Right ventricle myocardium inferior (tissue), 1 donor: ENCODE measurements around the gene SERPIND1. TPM values are rescaled to one million over a fixed set of nuclear protein-coding genes. Genes with fewer than 3 reads are reported as not detected.
"Not testable (repeated sequence)": the region's sequence is repeated elsewhere in the genome, so short reads cannot be mapped to it uniquely, and the experiment has no call there.

Source experiments
- ATAC-seq: fragments of 200-7000 bp; cut with Tn5 transposase; one replicate; pipeline ENCODE4 v1.9.1; 2020; ENCODE audit warnings: mild to moderate bottlenecking, moderate library complexity
- DNase-seq: peaks from one replicate; pipeline ENCODE4 v3.0.0; 2021; ENCODE audit errors: missing footprints
- intact Hi-C: fragments of 100-400 bp; cut with DNase I; formaldehyde crosslinking; loops from one replicate; pipeline ENCODE4 v1.11.0; 2022
- total RNA-seq: library from RNA; stranded (reverse); fragmentation: NEBNext Ultra II Directional; extraction: Animal tissue kit (Norgen Biotek cat#: 25700); gene quantifications from one replicate; pipeline ENCODE4 v1.2.1, GENCODE V29; 2021
- donor health status: DM: no; HTN: yes; CAD: no; lungs with severe emphysema.

Gene SERPIND1
- total RNA-seq, 1 donor from 2014 or later: not detected

DNA sequence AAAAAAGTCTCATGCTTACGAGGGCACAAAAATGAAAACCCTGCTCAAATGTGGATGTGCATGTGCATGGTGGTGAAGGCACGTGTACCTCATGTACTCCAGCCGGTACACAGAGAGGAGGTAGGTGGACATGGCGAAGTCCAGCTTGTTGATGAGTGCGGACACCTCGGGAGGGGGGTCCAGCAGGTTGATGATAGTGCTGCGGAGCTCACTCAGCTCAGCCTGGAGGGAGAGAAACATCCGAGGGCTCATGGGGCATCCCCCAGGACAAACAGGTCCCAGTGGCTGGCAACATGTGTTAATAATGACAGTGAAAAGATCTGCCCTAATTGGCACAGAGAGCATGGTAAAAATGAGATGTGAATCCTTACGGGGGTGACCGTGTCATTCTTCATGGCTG lies 9.2 kb upstream of the SERPIND1 start:
- no peak for DNase-seq
- no peak for ATAC-seq
- intact Hi-C loops: no loop called here

DNA sequence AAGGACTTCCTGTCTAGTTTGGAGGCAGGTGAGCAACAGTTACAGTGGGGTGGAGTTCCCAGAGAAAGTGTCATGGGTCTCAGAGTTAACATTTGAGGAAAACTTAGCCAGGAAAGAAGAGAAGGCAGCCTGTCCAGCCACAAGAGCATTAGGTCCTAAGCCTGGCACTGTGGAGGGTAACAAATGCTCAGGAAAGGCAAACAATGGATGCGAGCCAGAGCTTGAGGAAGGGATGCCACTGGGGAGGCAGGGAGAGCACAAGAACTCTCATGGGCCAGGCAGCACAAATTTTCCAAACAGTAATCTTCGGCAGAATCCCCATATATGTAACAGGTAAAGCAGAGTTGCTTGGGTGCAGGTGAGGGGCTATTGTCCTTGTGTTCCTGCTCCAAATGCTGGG lies 8.0 kb upstream of the SERPIND1 start:
- intact Hi-C loops: no loop called here
- no peak for ATAC-seq
- DNase-seq: no peak

DNA sequence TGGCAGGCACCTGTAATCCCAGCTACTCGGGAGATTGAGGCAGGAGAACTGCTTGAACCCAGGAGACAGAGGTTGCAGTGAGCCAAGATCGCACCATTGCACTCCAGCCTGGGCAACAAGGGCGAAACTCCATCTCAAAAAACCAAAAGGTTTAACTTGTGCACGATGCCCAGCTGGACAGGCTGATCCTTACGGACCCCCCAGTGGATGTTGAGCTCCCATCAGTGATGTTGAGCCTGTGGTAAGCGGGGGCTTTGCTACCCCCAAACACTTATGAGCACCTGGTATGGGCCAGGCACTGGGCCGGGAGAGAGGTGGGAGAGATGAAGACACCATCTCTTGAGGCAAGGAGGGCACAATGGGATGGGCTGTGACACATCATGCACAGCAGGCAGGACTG lies 7.4 kb upstream of the SERPIND1 start:
- ATAC-seq (no peak), DNase-seq (no peak)
- intact Hi-C loops: no loop called here

DNA sequence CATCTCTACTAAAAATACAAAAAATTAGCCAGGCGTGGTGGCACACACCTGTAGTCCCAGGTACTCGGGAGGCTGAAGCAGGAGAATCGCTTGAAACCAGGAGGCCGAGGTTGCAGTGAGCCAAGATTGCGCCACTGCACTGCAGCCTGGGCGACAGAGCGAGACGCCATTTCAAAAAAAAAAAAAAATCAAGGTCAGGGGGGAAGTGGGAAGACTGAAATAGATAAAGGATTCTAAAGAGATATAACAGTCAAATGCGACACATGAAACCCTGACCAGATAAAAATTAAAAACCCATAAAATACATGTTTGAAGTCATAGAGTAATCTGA lies 4.5 kb upstream of the SERPIND1 start:
- DNase-seq, ATAC-seq, intact Hi-C loops: not testable (repeated sequence)

DNA sequence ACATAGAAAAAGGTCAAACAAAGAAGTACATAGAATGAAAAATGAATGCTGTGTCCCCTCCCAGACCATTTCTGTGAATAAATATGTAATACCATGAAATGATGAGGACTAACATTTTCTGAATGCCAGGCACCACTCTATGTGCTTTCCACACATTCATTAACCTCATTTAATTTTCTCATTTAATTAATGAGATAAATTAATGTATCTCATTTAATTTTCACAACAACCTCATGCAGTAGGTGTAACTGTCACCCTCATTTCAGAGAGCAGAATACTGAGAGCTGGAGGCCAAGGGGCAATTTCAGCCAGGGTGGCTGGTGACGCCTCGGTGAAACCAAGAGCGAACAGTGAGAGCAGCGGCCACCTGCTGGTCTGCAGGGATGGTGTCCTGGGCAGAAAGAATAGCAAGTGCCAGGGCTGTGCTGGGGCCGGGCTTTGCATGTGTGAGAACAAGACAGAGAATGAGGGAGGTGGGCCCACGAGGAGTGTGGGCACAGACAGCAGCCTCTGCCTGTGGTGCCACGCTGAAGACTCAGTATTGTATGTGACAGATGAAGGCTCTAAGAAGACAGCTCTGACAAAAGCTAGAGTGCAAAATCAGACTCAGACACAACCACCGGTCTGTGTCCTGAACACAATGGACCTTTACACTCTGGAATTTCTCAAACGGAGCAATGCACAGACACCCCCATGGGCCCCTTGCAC lies 1.8 kb upstream of the SERPIND1 start:
- DNase-seq (no peak), ATAC-seq (no peak)
- intact Hi-C loops: no loop called here

DNA sequence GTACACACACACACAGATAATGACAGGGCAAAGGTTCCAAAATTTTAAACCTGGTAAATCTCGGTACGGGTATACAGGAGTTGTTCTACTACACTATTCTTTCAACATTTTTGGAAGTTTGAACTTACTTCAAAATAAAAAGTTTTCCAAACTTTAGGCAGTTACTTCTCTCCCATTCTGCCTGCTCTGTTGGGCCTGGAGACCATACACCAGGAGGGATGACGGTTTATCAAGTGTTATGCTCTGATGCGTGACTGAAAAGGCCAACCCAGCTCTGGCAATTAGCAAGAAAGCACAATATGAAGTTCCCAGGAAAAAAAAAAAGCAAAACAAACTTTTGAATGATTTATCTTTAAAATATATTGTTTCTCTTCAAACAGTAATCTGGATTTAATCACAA lies 969 bp downstream of the SERPIND1 start:
- DNase-seq (no peak), ATAC-seq (no peak)
- intact Hi-C loops: no loop called here

DNA sequence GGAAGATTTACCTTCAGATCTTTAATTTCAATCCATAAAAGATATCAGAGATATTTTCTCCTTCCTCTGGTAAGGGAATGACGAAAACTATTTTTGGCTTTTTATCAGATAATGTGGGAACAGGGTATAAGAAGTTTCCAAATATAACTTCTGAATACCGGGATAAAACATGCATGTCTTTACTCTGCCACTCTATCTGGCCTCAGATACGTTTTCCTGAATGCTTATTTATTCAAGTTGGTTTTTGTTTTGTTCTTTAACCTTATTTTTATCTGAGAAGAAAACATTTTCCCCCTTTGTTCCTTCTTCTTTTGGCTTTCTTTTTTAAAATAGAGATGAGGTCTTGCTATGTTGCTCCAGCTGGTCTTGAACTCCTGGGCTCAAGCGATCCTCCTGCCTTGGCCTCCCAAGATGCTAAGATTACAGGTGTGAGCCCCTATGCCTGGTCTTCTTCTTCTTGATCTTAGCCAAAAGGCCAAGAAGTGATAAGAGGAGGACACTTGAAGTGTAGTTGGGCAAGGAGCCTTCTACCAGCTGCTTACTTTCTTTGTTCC lies 1.5 kb downstream of the SERPIND1 start:
- intact Hi-C loops: no loop called here
- DNase-seq: no peak
- no peak for ATAC-seq

DNA sequence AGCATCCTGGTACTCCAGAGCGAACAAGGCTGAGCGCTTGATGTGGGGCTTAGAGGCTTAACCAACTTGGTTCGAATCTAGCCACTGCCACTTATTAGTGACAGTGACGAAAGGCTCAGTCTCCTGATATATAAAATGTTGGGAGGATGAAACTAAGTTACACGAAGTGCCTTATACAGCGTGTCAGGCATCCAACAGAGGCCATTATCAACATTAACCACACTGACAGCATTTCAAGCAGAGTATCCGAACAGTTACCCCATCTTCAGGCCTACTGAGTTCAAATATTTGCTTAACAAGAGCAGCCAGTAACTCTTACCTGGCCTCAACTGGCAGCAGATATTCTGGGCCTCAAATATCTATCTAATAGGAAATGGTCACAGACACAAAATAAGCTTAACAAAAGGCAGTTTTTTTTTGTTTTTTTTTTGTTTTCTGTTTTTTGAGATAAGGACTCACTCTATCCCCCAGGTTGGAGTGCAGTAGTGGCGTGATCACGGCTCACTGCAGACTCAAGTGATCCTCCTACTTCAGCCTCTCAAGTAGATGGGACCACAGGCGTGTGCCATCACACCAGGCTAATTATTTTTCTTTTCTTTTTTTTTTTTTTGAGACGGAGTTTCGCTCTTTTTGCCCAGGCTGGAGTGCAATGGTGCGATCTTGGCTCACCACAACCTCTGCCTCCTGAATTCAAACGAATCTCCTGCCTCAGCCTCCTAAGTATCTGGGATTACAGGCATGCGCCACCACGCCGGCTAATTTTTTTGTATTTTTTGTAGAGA lies 2.9 kb downstream of the SERPIND1 start:
- intact Hi-C loops: no loop called here
- ATAC-seq (no peak), DNase-seq (no peak)

DNA sequence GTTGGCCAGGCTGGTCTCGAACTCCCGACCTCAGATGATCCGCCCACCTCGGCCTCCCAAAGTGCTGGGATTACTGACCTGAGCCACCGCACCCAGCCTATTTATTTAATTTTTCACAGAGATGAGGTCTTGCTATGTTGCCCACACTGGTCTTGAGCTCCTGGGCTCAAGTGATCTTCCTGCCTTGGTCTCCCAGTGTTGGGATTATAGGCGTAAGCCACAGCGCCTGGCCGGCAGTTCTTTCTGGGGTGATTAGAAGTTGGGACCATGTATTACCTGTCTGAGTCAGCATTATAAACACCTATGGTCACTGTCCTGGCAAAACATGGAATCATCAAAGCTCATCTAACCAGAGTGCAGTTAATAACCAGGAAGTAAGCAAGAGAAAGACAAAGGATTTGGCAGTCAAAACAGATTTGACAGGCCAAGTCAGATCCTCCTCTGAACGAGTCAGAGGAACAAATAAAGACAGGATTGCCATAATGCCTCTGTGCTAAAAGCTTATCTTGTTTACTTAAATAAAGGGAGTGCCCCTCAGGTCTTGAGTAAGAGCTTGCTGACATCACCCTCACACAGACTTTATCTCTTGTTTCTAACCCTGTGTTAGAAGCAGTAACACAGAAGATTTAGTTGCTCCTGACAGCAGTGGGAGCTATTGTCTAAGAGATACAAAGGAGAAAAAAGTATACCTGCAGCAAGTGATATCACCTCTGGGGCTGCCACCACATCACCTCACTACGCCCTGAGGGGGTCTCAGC lies 3.7 kb downstream of the SERPIND1 start:
- no peak for DNase-seq
- ATAC-seq: peak; percentile 68
- intact Hi-C loops: no loop called here

DNA sequence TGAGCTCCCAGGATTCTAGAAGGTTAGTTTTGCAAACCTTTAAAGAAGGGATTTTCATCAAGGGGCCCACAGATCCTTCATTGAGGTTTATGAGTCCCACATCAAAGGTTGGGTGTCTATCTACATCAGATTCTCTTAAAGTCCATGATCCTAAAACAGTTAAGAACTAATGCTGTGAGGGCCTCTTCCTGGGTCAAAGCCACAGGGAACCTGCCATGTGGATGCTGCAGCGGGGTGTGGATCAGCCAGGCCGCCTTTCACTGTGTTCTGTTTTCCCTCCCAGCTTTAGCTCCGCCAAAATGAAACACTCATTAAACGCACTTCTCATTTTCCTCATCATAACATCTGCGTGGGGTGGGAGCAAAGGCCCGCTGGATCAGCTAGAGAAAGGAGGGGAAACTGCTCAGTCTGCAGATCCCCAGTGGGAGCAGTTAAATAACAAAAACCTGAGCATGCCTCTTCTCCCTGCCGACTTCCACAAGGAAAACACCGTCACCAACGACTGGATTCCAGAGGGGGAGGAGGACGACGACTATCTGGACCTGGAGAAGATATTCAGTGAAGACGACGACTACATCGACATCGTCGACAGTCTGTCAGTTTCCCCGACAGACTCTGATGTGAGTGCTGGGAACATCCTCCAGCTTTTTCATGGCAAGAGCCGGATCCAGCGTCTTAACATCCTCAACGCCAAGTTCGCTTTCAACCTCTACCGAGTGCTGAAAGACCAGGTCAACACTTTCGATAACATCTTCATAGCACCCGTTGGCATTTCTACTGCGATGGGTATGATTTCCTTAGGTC lies 5.3 kb downstream of the SERPIND1 start:
- ATAC-seq (no peak), DNase-seq (no peak)
- intact Hi-C loops: no loop called here

DNA sequence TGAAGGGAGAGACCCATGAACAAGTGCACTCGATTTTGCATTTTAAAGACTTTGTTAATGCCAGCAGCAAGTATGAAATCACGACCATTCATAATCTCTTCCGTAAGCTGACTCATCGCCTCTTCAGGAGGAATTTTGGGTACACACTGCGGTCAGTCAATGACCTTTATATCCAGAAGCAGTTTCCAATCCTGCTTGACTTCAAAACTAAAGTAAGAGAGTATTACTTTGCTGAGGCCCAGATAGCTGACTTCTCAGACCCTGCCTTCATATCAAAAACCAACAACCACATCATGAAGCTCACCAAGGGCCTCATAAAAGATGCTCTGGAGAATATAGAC lies 5.9 kb downstream of the SERPIND1 start:
- intact Hi-C loops: no loop called here
- ATAC-seq: no peak
- no peak for DNase-seq

DNA sequence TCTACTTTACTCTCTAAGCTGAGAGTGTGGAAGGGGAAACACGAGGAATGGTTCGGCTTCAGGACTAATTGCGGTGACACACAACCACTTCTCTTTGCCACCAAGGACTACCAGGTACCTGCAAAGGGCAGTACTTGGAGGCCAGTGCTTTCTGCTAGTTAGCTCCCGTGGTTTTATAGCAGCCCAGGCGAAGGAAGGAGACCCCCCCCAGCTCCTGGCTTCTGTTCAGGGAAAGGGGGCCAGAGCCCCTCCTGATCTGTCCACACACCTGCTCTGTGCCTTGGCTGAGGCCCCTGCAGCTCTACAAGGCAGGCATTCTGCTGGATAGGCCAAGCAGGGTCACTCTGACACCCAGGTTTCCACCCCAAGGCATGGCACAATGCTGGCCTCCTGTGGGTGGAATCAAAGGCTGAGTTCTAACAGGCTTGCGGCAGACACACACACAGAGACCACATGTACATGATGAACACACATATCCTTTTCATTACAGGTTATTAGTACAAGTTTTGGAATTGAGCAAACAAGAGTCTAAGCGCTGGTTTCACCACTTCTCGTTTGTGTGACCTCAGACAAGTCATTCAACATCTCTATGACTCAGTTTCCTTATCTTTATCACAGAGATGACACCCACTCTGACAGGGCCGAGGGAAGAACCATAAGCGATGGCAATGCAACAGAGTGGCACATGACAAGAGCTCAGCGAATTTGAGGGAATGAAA lies 7.5 kb downstream of the SERPIND1 start:
- intact Hi-C loops: no loop called here
- DNase-seq (no peak), ATAC-seq (no peak)

DNA sequence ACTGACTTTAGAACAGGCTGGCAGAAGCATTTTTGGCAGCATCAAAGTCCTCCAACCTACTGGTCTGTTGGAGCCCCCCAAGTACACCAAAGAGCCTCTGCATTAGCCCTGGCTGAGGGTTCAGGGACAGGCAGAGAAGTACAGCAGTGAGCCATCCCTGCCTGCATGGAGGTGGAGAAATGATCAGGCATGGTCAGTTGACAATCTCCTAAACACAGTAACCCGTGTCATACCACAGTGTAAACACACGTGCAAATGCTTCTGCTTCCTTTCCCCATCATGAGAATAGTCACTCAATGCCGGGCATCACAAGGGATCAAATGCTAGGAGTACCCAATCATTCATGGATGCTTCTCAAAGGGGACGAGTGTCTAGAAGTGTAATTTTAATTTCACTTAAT lies 8.2 kb downstream of the SERPIND1 start:
- no peak for ATAC-seq
- no peak for DNase-seq
- intact Hi-C loops: no loop called here

DNA sequence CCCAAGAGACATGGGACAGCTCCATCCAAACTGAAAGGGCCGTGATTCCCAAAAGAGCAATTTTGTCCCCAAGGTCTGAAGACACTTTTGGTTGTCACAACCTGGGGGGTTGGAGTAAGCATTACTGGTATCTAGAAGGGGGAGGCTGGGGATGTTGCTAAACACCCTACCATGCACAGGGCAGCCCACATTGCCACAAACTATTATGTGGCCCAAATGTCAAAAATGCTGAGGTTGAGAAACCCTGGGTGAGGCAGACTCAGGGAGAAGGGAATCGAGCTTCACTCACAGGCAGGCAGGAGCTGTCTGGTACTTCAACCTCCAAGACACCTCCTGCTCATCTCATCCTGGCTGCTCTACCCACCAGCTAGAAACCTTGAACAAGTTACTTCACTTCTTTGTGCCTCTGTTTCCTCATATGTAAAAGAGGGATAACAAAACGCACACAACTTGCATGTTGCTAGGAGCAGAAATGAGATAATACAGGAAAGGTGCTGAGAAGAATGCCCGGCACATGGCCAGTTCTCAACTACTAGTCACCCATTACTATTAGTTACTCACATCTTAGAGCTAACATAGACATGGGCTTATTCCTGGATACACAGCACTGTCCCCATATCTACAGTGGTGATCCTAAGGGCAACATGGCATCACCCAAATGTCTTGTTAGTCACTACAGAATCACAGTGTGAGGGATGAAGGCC lies 8.8 kb downstream of the SERPIND1 start:
- ATAC-seq (no peak), DNase-seq (no peak)
- intact Hi-C loops: no loop called here

DNA sequence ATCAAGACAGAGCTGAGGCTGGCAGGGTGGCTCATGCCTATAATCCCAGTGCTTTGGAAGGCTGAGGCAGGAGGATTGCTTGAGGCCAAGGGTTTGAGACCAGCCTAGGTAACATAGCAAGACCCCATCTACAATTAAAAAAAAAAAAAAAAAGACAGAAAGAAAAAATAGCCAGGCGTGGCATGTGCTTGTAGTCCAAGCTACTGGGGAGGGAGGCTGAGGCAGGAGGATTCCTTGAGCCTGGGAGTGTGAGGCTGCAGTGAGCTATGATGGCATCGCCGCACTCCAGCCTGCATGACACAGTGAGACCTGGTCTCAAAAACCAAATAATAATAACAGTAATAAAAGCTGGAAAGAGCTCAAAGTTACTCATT lies 9.4 kb downstream of the SERPIND1 start:
- DNase-seq (no peak), ATAC-seq (no peak)
- intact Hi-C loops: no loop called here

DNA sequence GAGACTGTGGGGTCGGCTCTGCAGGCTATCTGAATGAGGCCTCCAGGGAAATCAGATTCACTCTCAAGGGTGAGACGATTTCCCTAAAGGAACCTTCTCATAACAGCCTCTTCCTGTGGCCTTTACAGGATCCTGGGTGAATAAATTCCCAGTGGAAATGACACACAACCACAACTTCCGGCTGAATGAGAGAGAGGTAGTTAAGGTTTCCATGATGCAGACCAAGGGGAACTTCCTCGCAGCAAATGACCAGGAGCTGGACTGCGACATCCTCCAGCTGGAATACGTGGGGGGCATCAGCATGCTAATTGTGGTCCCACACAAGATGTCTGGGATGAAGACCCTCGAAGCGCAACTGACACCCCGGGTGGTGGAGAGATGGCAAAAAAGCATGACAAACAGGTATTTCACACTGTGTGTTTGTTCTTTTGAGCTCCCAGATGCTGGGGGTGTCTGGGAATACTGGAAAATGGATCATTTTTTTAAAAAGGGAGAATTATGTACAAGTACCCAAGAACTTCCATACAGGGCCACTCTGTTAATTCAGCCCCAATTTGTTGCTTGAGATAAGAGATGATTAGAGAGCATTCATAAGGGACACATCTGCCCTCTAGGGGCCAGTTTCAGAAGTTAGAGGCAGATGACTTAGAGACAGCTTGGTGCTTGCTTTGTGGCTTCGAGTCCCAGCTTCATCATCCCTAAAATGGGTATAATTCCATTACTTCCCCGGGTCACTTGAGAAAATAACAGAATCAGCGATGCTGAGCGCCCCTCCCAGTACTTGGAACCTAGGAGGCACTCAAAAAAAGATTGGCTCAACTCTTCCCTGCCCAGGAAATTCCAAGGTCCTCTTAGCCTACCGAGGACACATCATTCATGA lies 10.2 kb downstream of the SERPIND1 start:
- DNase-seq (no peak), ATAC-seq (no peak)
- intact Hi-C loops: no loop called here

DNA sequence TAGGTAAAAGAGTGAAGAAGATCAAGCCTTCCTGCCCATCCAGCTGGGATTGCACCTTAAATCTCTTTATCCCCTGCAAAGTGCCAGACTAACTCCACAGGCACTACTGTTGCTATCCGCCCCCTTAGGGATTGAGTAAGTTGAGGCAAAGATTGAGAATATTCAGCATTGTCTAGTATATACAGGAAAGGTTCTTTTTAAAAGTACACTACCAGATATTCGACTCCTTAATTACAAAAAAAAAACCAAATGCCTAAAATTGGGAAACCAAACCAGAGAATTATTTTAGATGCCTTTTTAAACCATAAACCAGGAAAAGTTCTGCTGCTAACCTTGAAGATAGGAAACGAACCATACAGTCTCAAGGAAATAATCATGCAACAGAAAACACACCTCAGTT lies 11.5 kb downstream of the SERPIND1 start:
- intact Hi-C loops: no loop called here
- no peak for DNase-seq
- no peak for ATAC-seq
